ENCODE measurements around the gene SMKR1. TPM values are rescaled to one million over a fixed set of nuclear protein-coding genes. Genes with fewer than 3 reads are reported as not detected.

SMKR1 gene
- total RNA-seq, 1 experiment from 2014 or later = 0.87 TPM

- Mint-ChIP-seq H3K4me1 (peaks cover 0 to 7% of the 10 kb centered on the region in 2 experiments; a peak in 2 of 4 replicates), H3K27me3 (ENCODE audit: low read depth) (peaks cover 2% of the 10 kb centered on the region; the same call in 1 of the 2 replicates), H3K36me3 (ENCODE audit: insufficient read depth in 1 of 3, low read depth in 3 of 3) (no peaks in the 10 kb centered on the region), H3K4me3 (no peak overlapping the region), H3K27ac (no peak overlapping the region), H3K9me3 (no peaks in the 10 kb centered on the region)
- no peak overlapping the region for H2BK120ac ChIP-seq (ENCODE audit: low read depth, low read length, poor library complexity, severe bottlenecking)
- H3K23me2 ChIP-seq (ENCODE audit: insufficient read length, low read depth, low read length, poor library complexity, severe bottlenecking) = no peaks in the 10 kb centered on the region
- H2AFZ ChIP-seq (ENCODE audit: low read length) = no peak overlapping the region
- H2BK20ac ChIP-seq (ENCODE audit: low read depth, low read length, poor library complexity, severe bottlenecking) = no peak overlapping the region
- H2BK15ac ChIP-seq (ENCODE audit: low read depth, low read length) = no peak overlapping the region
- no peak overlapping the region for H2BK5ac ChIP-seq (ENCODE audit: insufficient read length, low read length)
- no peak overlapping the region for H3K18ac ChIP-seq (ENCODE audit: insufficient read length, low read depth, low read length)
- no peak overlapping the region for H2BK12ac ChIP-seq (ENCODE audit: insufficient read length, low read depth, low read length)
- H3K27ac ChIP-seq (ENCODE audit: insufficient read length, low read depth, low read length) = no peak overlapping the region
- no peaks in the 10 kb centered on the region for H3K9me3 ChIP-seq (ENCODE audit: control insufficient read depth, low read depth, low read length)
- H3K4ac ChIP-seq (ENCODE audit: low read depth, low read length) = no peak overlapping the region
- no CpG with 5 or more reads among the region's 10 CpGs for WGBS (ENCODE audit: extremely low coverage, insufficient read length, low lambda C conversion rate)
- H4K5ac ChIP-seq (ENCODE audit: insufficient read length, low read depth, low read length) = no peak overlapping the region
- no peaks in the 10 kb centered on the region for H3K79me1 ChIP-seq (ENCODE audit: insufficient read depth, low read depth, low read length, poor library complexity, severe bottlenecking)
- no peak overlapping the region for H4K91ac ChIP-seq (ENCODE audit: insufficient read length, low read depth, low read length)
- no peaks in the 10 kb centered on the region for H3K27me3 ChIP-seq (ENCODE audit: insufficient read depth, low read length)
- H3T11ph ChIP-seq (ENCODE audit: low read length) = no peak overlapping the region
- DNase-seq = no peak
- H3K56ac ChIP-seq (ENCODE audit: insufficient read length, low read depth, low read length) = no peak overlapping the region
- no peak overlapping the region for H3K23ac ChIP-seq (ENCODE audit: insufficient read length, low read depth, low read length)
- no peak overlapping the region for H2AK5ac ChIP-seq (ENCODE audit: insufficient read length, low read length)
- no peak overlapping the region for H3K9ac ChIP-seq (ENCODE audit: extremely low read depth, insufficient read length, low read length)
- H3K79me2 ChIP-seq (ENCODE audit: insufficient read depth, low read length) = no peaks in the 10 kb centered on the region
- H4K8ac ChIP-seq (replicated peaks; ENCODE audit: insufficient read length, low read depth, low read length) = no peak overlapping the region
- H3K4me2 ChIP-seq (ENCODE audit: insufficient read depth, insufficient read length, low read length) = no peak overlapping the region
- no peaks in the 10 kb centered on the region for H3K4me1 ChIP-seq (ENCODE audit: insufficient read depth, low read length)
- no peak overlapping the region for H3K14ac ChIP-seq (ENCODE audit: insufficient read depth, low read length)
- TF ChIP-seq CTCF (conservative IDR thresholded peaks at IDR 0.05) = no peak
- no peaks in the 10 kb centered on the region for H4K20me1 ChIP-seq (ENCODE audit: control insufficient read depth, insufficient read depth, insufficient read length)
These were observed 38.0 kb downstream of the SMKR1 start for GRCh38 chr7:129540340-129540739.
